ENCODE data around the gene SHE.
"Not testable (repeated sequence)": the region's sequence is repeated elsewhere in the genome, so short reads cannot be mapped to it uniquely, and the experiment has no call there.

SHE gene

GRCh38 chr1:154512760-154513159 is 10.5 kb upstream of the SHE start:
- no peak for DNase-seq

DNA sequence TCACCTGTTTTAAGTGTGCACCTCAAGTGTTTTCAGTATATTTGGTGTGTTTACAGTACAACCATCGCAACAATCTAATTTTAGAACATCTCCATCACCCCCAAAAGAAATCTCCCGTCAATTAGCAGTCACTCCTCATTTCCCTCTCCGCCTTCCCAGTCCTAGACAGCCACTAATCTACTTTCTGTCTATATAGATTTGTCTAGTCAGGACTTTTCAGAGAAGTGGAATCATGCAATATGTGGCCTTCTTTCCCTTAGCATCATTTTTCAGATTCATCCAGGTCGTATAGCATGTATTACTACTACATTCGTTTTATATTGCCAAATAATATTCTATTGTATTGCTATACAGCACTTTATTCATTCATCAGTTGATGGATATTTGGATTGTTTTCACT is 1.7 kb upstream of the SHE start:
- DNase-seq = no peak

DNA sequence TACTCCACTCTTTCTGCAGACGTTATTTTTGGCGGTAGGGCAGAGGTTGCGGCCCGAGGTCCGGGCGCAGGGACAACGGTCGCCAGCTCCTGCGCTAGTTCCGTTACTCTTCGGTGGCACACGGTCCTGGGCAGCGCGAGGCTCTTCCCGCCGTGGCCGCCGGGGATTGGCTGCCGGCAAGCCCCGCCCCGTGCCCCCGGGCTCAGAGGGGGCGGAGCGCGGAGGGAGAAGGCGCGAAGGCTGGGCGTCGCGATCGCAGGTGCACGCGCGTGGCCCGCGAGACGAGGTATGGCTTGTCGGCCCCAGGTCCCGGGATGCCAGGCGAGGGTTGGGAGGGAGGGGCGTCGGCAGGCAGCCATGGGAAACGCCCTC is 518 bp upstream of the SHE start:
- no peak for DNase-seq

DNA sequence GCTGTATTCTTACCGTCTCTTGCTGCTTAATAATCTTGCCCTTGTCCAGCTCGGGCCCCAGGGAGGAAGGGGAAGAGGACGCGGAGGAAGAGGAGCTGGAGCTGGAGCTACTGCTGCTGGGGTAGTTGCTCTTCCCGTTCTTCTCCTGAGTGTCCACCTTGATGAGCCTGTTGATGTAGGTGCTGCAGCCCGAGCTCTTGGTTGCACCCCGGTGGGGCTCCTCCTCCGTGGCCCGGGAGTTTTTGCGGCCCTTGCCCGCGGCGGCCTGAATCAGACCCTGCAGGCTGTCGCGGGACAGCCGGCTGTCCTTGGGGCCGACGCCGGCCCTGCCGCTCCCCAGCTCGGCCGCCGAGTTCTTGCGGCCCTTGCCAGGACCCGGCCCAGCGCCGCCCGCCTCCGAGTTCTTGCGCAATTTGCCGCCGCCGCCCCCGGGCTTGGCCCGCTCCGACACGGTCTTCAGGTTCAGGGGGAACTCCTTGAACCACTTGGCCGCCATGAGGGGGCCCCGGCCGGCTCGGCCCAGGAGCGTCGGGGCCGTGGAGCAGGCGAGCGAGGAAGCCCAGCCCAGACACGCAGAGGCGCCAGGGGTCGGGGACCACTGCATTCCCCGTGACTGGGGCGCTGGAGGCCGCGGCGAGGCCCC is 668 bp downstream of the SHE start:
- DNase-seq = no peak

DNA sequence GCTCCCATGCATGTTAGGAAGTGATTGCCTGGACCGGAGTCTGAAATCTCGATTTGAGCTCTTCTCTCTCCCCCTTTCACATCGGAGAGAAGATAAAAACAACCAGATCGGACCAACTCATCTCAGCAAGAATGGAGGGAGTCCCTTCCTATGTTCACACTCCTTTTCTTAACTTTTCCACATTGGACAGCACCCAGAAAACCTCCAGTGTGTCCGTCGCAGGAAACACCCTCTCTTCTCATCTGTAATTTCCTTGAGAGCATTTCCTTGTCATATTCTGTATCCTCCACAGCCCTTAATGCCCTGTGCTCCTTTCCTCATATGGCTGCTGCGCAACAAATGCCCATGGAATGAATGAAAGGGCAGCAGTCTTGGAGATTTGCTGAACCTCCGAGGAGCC is 1.7 kb downstream of the SHE start:
- DNase-seq = no peak

DNA sequence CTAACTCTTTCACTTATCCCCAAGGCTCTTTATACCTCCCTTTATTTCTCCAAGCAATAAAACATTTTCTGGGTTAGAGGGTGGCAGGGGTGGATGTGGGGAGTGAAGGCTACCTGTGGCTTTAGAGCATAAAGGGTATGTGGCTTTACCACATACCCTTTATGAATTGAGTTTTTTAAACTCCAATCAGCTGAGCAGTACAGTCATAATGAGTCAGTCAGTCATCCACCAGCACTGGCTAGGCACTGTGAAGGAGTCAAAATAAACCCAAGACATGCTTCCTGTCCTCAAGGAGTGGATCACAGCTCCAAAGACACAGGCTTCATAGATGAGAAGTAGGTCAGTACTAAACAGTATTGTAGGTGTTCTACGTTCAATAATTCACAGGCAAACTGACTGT is 2.8 kb downstream of the SHE start:
- DNase-seq = no peak

DNA sequence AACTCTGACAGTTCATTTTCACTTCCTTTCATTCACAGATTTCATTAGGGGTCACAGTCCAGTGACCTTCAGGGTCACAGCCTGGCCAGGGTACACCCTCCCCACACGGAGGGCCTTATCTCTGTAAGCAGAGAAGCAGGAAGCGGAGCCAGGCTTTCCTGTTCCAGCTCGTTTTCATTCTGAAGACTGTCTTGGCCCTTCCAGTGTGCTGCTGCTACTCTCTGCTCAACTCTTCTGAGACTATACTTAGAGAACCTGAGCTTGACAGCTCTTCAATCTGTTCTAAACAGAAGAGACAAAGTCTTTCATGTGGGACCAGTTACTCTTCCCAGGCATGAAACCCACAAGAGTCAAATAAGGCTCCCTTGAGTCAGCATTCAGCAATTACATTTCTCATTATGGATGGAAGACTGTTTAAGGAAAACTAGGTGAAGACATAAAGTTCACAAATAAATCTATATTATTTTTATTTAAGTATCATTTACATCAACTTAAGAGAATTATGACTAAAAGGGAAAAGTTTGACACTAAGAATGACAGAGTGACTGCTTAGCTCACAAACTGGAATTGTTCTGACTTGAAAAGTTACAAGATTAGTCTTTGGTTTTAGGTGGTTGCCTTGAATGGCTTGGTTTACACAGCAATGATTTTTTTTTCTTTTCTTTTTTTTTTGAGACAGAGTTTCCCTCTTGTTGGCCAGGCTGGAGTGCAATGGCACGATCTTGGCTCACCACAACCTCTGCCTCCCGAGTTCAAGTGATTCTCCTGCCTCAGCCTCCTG is 5.0 kb downstream of the SHE start:
- DNase-seq = no peak

DNA sequence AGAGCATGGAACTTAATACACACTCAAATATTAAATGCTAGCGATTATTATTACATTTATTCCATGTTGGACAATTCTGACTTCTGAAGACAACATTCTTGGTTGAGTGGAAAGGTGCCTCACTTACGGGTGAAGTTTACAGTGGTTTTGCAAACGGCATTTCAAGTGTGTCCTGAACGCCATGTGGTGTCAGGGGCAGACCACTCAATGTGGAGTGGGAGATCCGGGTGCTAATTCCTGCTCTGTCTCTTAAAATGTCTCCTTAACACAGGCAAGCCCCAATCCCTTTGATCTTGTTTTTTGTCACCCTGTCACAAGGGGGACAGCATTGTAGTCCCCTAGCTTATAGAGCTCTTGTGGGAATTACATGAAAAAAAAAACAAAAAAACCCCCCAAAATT is 5.8 kb downstream of the SHE start:
- no peak for DNase-seq

DNA sequence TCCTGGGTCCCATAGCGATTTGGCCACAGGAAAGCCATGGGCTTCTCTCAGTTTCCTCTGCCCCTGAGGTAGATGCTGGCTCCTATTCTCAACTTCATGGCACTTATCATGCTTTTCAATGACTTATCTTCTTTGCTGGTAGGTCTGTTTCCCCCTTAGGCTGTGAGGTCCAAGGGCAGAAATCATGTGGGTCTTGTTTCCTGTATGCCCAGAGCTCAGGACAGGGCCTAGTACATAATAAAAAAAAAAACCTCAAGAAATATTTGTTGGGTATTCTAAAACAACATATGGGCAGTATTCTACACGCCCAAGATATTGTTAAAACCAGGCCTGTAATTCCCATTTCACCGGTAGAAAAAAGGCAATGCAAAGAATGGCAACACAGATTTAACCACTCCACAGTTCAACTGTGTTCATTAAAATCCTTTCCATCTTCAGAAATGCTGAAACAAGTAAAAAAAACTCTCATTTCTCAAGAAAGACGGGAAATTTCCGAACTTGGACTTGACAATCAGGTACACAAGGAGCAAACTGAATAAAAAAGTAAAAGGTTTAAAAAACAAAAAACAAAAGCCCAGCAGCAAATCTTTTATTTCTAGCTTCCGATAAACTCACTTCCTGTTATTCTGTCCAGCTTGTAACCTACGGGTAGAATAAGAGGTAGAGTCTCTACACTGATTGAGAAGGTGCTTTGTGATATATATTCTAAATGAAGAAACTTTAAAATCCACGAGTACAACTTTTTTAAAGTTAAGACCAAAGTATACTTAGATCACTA is 6.5 kb downstream of the SHE start:
- no peak for DNase-seq

GRCh38 chr1:154493276-154493675 is 8.9 kb downstream of the SHE start:
- no peak for DNase-seq

- no peak for DNase-seq
Measured at GRCh38 chr1:154492115-154492514, 10.1 kb downstream of the SHE start.

DNA sequence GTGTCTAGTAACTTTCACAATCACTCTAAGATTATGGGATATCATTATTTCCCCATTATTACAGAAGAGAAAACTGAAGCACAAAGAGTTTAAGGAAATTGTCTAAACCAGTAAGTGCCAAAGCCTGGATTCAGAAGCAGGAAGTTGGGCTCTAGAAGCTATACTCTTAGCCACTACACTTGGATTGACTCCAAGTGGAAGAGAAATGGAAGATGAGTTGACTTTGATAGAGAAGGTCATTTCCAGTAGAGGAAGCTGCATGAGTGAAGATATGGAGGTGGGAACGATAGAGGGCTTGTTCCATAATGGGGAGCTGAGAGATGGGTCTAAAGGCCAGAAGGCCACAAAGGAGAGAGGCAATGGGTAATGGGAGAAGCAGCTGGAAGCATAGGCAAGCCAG is 11.9 kb downstream of the SHE start:
- no peak for DNase-seq

DNA sequence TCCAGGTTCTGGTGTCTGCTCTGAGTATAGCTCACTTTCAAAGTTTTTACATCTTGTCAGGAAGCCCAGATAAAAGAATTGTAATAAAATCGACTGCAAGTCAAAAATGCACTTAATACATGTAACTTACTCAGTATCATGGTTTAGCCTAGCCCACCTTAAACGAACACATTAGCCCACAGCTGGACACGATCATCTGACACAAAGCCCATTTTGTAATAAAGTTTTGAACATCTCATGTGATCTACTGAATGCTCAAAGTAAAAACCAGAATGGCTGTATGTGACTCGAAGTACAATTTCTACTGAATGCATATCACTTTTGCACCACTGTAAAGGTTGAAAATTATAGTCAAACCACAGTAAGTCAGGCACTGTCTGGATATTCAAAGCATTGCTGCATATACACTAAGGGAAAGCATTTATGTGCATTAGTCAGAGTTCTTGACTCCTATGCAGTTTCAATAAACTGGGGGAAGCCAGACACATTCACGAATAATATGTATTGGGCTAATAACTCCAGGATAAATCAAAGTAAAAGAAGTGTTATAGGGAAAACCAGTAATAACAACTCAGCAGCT is 12.4 kb downstream of the SHE start:
- DNase-seq = no peak

DNA sequence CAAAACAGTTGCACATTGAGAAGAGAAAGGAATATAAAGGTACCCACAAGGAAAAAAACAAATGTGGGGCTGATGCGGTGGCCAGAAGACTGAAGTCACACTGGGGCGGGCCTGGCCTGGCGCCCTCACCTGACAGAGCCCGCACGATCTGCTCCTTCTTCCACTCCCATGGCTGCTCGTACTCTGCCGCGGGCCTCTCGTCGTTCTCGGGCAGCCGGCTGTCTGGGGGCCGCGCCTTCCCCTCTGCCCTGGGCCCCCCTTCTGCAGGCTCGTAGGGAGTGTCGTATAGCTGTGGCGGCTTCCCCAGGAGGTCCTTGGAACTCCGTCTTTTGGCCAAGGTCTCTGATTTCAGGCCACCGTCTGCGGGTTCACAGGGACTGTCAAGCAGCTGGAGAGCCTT is 13.3 kb downstream of the SHE start:
- DNase-seq = no peak

DNA sequence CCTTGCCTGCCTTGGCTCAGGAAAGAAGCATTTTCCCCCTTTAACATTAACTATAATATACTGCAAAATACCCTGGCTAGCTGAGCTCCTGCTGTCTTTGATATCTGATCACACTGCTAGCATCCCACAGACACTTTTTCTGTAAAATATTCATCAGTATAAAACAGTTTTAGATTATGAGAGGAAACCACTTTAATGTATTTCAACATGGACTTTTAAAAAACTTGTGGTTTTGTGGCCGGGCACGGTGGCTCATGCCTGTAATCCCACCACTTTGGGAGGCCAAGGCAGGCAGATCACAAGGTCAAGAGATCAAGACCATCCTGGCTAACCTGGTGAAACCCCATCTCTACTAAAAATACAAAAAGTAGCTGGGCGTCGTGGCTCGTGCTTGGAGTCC is 15.5 kb downstream of the SHE start:
- DNase-seq = not testable (repeated sequence)

GRCh38 chr1:154485910-154486496 is 16.2 kb downstream of the SHE start:
- no peak for DNase-seq

DNA sequence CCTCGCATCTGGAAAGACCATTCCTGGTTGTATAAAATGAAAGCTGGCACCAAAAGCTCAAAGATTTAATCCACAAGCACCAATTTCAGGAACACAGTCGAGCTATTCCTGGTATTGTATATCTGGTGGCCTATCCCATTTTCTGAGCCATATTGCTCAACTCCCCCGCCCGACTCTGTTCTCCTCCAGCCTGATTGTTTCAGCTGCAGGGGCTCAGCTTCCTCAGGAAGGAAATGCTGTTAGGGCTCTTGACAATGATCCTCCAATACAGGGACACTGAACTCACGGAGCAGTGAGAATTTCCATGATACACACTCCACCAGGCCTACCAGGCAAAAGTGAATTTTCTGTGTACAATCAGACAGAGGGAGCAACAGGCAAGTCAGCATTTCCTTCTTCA is 17.1 kb downstream of the SHE start:
- no peak for DNase-seq

DNA sequence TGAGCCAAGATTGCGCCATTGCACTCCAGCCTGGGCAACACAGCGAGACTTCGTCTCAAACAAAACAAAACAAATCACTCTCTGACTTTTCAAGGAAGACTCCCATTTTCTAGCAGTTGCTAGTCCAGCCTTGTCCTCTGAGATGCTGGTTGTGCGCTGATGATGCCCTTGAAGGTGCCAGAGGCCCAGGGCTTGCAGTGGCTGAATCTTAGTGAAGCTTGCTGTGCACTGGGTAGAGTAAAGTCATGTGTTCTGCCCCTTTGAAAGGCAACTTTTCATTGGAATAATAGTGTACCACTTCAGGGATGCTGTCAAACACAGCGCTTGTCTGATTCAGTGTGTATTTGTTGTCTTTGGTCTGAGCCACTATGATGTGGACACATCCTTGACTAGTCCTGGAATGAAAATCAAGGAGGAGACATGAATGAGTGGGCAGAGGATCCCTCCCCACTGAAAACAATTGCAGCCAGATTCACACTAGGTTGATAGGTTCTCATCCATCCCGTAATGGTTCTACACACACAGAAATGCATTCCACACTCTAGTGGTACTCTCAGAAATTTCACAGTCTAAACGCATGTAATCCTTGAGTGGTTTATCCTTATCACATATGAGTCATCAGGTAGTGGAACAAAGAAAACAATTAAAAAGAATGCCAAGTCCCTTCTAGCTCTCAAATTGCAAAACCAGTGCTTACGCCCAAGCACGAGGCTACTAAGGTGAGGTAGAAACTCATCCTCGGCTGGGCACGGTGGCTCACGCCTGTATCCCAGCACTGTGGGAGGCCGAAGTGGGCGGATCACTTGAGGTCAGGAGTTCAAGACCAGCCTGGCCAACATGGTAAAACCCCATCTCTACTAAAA is 18.0 kb downstream of the SHE start:
- peak; percentile 50 for DNase-seq

GRCh38 chr1:154481053-154481452 is 21.2 kb downstream of the SHE start:
- DNase-seq = no peak

- peak; percentile 72 for DNase-seq
Measured at GRCh38 chr1:154479764-154480421, 22.3 kb downstream of the SHE start.

DNA sequence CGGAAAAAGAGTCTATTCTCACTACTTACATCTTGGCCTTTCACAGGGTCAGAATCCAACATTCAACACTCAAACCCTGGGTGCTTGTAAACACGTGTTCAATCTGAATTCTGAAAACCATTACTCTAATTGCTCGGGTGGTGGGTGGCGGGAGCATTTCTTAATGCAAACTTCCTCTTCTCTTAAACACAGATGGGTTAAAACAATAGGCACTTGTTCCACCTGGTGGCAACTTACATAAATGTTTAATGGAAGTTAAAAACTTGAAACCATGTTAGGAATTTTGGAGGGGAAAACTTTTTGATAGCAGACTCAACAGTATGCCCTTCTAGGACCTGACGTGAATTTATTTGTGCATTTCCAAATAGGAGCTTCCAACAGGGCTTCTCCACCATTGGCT is 23.6 kb downstream of the SHE start:
- DNase-seq = no peak

GRCh38 chr1:154478013-154478412 is 24.2 kb downstream of the SHE start:
- DNase-seq = no peak
